HepG2 (cell line): Measurements from ENCODE around the gene ZBTB1. TPM values are rescaled to one million over a fixed set of nuclear protein-coding genes. Genes with fewer than 3 reads are reported as not detected.

Source experiments
- DR1 ChIP-seq: sonication (generic); formaldehyde crosslinking; IDR thresholded peaks from 2 replicates; pipeline ENCODE4 v1.8.0; 2021; ENCODE audit warnings: mild to moderate bottlenecking, missing genetic modification reagents, inconsistent platforms
- FOXP1 ChIP-seq, 2 experiments: fragments of 450-650 bp in 1 of 2; IDR thresholded peaks; 2 replicates each; pipeline ENCODE4 v1.6.1; 2017 to 2018; ENCODE audit warnings: antibody characterized with exemption in 1 of 2
- GLMP ChIP-seq: sonication (generic); formaldehyde crosslinking; IDR thresholded peaks from 2 replicates; pipeline ENCODE4 v1.9.0; 2021; ENCODE audit warnings: missing genetic modification reagents, mild to moderate bottlenecking, borderline replicate concordance
- GTF3A ChIP-seq: sonication (generic); formaldehyde crosslinking; conservative IDR thresholded peaks from 2 replicates; pipeline ENCODE4 v1.4.0; 2020; ENCODE audit warnings: mild to moderate bottlenecking, missing genetic modification reagents
- HDAC2 ChIP-seq: sonication (generic); formaldehyde crosslinking; IDR thresholded peaks from 2 replicates; pipeline ENCODE4 v1.4.0; 2020; ENCODE audit warnings: missing genetic modification reagents
- IRF2 ChIP-seq: IDR thresholded peaks from 2 replicates; pipeline ENCODE4 v1.6.1; 2018; ENCODE audit warnings: missing genetic modification reagents, missing compliant biosample characterization
- JARID2 ChIP-seq: sonication (generic); formaldehyde crosslinking; IDR thresholded peaks from 2 replicates; pipeline ENCODE4 v1.8.1; 2023; ENCODE audit warnings: missing genetic modification reagents, inconsistent platforms; ENCODE audit not compliant: insufficient replicate concordance
- MIER2 ChIP-seq: IDR thresholded peaks from 2 replicates; pipeline ENCODE4 v1.6.1; 2016; ENCODE audit warnings: missing biosample characterization, missing genetic modification reagents
- NONO ChIP-seq, 2 experiments: fragments of 450-650 bp in 1 of 2; sonication (generic) in 1 of 2; formaldehyde crosslinking in 1 of 2; IDR thresholded peaks in 1 of 2; conservative IDR thresholded peaks in 1 of 2; 2 replicates each; pipeline versions ENCODE4 v1.6.1 to v1.8.0; 2017 to 2022; ENCODE audit warnings: mild to moderate bottlenecking in 1 of 2, missing genetic modification reagents in 1 of 2, moderate library complexity in 1 of 2
- SMARCC2 ChIP-seq: fragments of 450-650 bp; IDR thresholded peaks from 2 replicates; pipeline ENCODE4 v1.6.1; 2017; ENCODE audit warnings: antibody characterized with exemption, mild to moderate bottlenecking
- SNRNP70 ChIP-seq: fragments of 200-400 bp; formaldehyde crosslinking; IDR thresholded peaks from 2 replicates; pipeline ENCODE4 v1.6.1; 2017; ENCODE audit warnings: mild to moderate bottlenecking, low read depth, low read length, moderate library complexity
- THAP8 ChIP-seq: sonication (generic); formaldehyde crosslinking; IDR thresholded peaks from 2 replicates; pipeline ENCODE4 v1.5.1; 2020; ENCODE audit warnings: missing genetic modification reagents, mild to moderate bottlenecking, borderline replicate concordance
- ZMYM3 ChIP-seq: sonication (generic); formaldehyde crosslinking; IDR thresholded peaks from 2 replicates; pipeline ENCODE4 v1.5.1; 2020; ENCODE audit warnings: mild to moderate bottlenecking, missing genetic modification reagents
- ZNF567 ChIP-seq: sonication (generic); formaldehyde crosslinking; IDR thresholded peaks from 2 replicates; pipeline ENCODE4 v1.8.1; 2023; ENCODE audit warnings: mild to moderate bottlenecking, missing genetic modification reagents, borderline replicate concordance
- ZNF574 ChIP-seq: sonication (generic); formaldehyde crosslinking; IDR thresholded peaks from 2 replicates; pipeline ENCODE4 v1.4.0; 2020; ENCODE audit warnings: missing genetic modification reagents
- ZNF879 ChIP-seq: sonication (generic); formaldehyde crosslinking; IDR thresholded peaks from 2 replicates; pipeline ENCODE4 v1.8.1; 2023; ENCODE audit warnings: missing genetic modification reagents
- ZNF883 ChIP-seq: sonication (generic); formaldehyde crosslinking; IDR thresholded peaks from 2 replicates; pipeline ENCODE4 v1.5.1; 2020; ENCODE audit warnings: mild to moderate bottlenecking, missing genetic modification reagents; ENCODE audit errors: not compliant biosample characterization
- polyA plus RNA-seq, 8 experiments: library from polyadenylated mRNA; depleted of rRNA in 3 of 8; stranded (reverse) in 7 of 8; unstranded in 1 of 8; fragments of >200 nt; fragmentation: Illumina TruSeq in 4 of 8; extraction: Trizol in 4 of 8; gene quantifications; 2 replicates each; pipeline versions ENCODE4 v1.2.1 to v1.2.3, GENCODE V29; 2011 to 2016; ENCODE audit warnings: low read depth in 4 of 8, missing spikeins in 1 of 8, mixed read lengths in 1 of 8; ENCODE audit not compliant: insufficient read depth in 1 of 8
- total RNA-seq, 5 experiments: library from RNA; depleted of rRNA; stranded (reverse); fragments of >200 nt; fragmentation: Illumina TruSeq; extraction: Trizol; gene quantifications; 2 replicates each; pipeline ENCODE4 v1.2.3, GENCODE V29; 2016; ENCODE audit warnings: low read depth in 1 of 5
- TF ChIP-seq, protein P1 (sequence below): fragments of 450-650 bp; IDR thresholded peaks from 2 replicates; pipeline ENCODE4 v1.6.1; 2017; ENCODE audit warnings: mild to moderate bottlenecking

The ZBTB1 gene
- total and polyA plus RNA-seq, 2 of the 13 experiments (the other 11 are each of a cell fraction or from before 2014, with no cell fraction given) = 18.8 to 22.6 TPM

GRCh38 chr14:64540208-64541202 is 35.9 kb downstream of the ZBTB1 start, which contains the start of gene HSPA2 (continued):
- TF ChIP-seq THAP8 (CRISPR knock-in tag) (no peak), ZMYM3 (CRISPR knock-in tag) (no peak; the same call in 1 of the 2 replicates), HDAC2 (CRISPR knock-in tag) (peak; percentile 28; the same call in 1 of the 2 replicates), MIER2 (CRISPR knock-in tag) (no peak), FOXP1 (IDR thresholded peaks at IDR 0.05) (no peak), FOXP1 (CRISPR knock-in tag; IDR thresholded peaks at IDR 0.05) (no peak), ZNF883 (CRISPR knock-in tag) (no peak), ZNF574 (CRISPR knock-in tag) (peak; percentile 55), JARID2 (CRISPR knock-in tag) (no peak), IRF2 (CRISPR knock-in tag) (peak; percentile 35; the same call in 1 of the 2 replicates), GTF3A (CRISPR knock-in tag) (0 out of 2 replicates have a peak, but pooled peaks have one; percentile 67), ZNF879 (CRISPR knock-in tag) (no peak), SMARCC2 (no peak), DR1 (CRISPR knock-in tag) (peak; percentile 48; the same call in 1 of the 2 replicates), GLMP (no peak), ZNF567 (CRISPR knock-in tag) (0 out of 2 replicates have a peak, but pooled peaks have one; percentile 39), SNRNP70 (no peak), NONO (IDR thresholded peaks at IDR 0.05) (no peak), NONO (CRISPR knock-in tag; conservative IDR thresholded peaks at IDR 0.05) (peak; percentile 83)
- TF ChIP-seq, protein P1, sequence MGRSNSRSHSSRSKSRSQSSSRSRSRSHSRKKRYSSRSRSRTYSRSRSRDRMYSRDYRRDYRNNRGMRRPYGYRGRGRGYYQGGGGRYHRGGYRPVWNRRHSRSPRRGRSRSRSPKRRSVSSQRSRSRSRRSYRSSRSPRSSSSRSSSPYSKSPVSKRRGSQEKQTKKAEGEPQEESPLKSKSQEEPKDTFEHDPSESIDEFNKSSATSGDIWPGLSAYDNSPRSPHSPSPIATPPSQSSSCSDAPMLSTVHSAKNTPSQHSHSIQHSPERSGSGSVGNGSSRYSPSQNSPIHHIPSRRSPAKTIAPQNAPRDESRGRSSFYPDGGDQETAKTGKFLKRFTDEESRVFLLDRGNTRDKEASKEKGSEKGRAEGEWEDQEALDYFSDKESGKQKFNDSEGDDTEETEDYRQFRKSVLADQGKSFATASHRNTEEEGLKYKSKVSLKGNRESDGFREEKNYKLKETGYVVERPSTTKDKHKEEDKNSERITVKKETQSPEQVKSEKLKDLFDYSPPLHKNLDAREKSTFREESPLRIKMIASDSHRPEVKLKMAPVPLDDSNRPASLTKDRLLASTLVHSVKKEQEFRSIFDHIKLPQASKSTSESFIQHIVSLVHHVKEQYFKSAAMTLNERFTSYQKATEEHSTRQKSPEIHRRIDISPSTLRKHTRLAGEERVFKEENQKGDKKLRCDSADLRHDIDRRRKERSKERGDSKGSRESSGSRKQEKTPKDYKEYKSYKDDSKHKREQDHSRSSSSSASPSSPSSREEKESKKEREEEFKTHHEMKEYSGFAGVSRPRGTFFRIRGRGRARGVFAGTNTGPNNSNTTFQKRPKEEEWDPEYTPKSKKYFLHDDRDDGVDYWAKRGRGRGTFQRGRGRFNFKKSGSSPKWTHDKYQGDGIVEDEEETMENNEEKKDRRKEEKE = no peak
